ENCODE measurements around the gene CYP2S1.

Gene CYP2S1

DNA sequence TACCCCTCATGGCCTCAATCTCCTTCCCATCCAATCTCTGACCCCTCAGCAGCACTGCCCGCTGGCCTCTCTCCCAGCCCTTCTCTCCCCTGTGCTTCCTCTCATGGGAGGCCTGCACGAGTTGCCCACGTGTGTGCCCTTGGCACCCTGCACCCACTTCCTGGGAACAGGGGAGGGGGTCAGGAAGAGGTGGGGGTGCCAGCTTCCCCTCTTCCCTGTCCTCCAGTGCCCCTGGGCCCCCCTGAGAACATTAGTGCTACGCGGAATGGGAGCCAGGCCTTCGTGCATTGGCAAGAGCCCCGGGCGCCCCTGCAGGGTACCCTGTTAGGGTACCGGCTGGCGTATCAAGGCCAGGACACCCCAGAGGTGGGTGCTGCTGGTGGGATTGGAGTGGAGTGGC lies 45.2 kb downstream of the CYP2S1 start:
- TF ChIP-seq, protein P1, sequence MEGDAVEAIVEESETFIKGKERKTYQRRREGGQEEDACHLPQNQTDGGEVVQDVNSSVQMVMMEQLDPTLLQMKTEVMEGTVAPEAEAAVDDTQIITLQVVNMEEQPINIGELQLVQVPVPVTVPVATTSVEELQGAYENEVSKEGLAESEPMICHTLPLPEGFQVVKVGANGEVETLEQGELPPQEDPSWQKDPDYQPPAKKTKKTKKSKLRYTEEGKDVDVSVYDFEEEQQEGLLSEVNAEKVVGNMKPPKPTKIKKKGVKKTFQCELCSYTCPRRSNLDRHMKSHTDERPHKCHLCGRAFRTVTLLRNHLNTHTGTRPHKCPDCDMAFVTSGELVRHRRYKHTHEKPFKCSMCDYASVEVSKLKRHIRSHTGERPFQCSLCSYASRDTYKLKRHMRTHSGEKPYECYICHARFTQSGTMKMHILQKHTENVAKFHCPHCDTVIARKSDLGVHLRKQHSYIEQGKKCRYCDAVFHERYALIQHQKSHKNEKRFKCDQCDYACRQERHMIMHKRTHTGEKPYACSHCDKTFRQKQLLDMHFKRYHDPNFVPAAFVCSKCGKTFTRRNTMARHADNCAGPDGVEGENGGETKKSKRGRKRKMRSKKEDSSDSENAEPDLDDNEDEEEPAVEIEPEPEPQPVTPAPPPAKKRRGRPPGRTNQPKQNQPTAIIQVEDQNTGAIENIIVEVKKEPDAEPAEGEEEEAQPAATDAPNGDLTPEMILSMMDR (IDR thresholded peaks at IDR 0.05; ENCODE audit: borderline replicate concordance, insufficient read depth, low read depth, low read length) = no peak
- no peak overlapping the region for H3K4me3 ChIP-seq (ENCODE audit: low read depth, low read length)

DNA sequence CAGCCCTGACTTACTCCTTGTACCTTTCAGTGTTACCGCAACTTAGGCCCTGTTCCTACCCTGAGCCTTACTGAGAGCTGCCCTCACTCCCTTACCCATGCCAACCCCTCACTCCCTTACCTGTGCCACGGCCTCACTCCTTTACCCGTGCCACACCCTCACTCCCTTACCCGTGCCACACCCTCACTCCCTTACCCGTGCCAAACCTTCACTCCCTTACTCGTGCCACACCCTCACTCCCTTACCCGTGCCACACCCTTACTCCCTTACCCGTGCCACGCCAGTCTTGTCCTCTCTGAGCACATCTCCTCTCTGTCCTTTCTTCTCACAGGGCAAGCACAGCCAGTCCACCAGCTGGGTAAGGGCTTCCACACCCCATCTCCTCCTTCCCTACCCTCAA lies 46.3 kb downstream of the CYP2S1 start:
- no peak overlapping the region for H3K4me3 ChIP-seq (ENCODE audit: low read depth, low read length)
- TF ChIP-seq, protein P1 (IDR thresholded peaks at IDR 0.05; ENCODE audit: borderline replicate concordance, insufficient read depth, low read depth, low read length) = no peak

DNA sequence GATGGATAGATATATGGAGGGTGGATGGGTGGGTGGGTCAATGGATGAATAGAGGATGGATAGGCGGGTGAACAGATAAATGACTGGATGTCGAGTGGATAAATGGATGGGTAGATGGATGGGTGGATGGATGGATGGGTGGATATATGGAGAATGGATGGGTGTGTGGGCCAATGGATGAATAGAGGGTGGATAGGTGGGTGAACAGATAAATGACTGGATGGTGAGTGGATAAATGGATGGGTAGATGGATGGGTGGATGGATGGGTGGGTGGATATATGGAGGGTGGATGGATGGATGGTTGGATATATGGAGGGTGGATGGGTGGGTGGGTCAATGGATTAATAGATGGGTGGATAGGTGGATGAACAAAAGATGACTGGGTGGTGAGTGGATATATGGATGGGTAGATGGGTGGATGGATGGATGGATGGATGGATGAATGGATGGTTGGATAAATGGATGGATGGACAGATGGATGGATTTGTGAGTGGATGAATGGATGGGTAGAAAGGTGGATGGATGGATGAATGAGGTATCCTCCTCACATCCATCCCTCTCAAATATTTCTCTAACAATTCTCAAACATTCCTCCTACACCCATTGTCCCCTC lies 47.0 kb downstream of the CYP2S1 start:
- H3K4me3 ChIP-seq (ENCODE audit: low read depth, low read length) = no peak overlapping the region
- TF ChIP-seq, protein P1 (IDR thresholded peaks at IDR 0.05; ENCODE audit: borderline replicate concordance, insufficient read depth, low read depth, low read length) = no peak

DNA sequence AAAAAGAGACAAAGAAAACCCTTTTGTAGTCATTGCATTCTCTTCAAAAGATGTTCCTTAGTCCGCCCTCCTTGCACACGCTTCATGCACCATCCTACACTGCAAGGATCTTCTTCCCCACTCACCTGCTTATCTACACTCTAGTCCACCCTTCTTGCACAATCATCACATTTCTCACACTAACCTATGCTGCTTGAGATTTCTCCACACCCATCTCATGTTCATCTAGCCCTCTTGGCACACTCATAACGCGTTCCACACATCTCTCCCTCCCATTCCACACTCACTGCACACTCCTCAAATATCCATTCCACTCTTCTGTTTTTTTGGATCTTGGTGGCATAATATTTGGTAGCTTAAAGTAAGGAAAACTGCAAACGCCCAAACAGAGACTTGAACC lies 48.8 kb downstream of the CYP2S1 start:
- H3K4me3 ChIP-seq (ENCODE audit: low read depth, low read length) = no peak overlapping the region
- TF ChIP-seq, protein P1 (IDR thresholded peaks at IDR 0.05; ENCODE audit: borderline replicate concordance, insufficient read depth, low read depth, low read length) = no peak

DNA sequence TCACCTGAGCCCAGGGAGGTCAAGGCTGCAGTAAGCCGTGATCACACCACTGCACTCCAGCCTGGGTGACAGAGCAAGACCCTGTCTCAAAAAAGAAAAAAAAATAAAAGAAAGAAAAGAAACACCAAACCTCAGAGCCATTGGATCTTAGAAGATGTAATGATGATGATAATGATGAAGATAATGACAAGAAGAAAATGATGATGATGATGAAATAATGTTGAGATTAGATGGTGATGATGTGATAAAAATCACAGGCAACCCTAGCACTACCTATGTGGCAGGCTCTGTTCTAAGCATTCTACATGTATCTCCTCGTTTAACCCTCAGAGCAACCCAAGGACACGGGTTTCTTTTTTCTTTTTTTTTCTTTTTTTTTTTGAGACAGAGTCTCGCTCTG lies 51.1 kb downstream of the CYP2S1 start:
- H3K4me3 ChIP-seq (ENCODE audit: low read depth, low read length) = no peak overlapping the region
- TF ChIP-seq, protein P1 (IDR thresholded peaks at IDR 0.05; ENCODE audit: borderline replicate concordance, insufficient read depth, low read depth, low read length) = no peak

DNA sequence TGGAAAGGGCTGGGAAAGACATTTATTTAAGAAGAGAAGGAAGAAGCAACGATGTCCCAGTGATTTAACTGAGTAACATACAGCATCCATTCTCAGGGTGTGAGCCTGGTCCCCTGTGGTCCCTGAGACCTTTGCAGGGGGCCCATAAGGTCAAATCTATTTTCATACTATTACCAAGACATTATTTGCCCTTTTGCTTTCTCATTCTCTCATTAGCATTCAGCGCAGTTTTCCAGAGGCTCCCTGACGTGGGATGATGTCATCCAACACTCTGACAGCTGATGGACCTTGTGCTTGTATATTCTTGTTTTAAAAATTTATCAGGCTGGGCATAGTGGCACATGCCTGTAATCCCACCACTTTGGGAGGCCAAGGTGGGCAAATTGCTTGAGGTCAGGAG lies 52.8 kb downstream of the CYP2S1 start:
- no peak overlapping the region for H3K4me3 ChIP-seq (ENCODE audit: low read depth, low read length)
- TF ChIP-seq, protein P1 (IDR thresholded peaks at IDR 0.05; ENCODE audit: borderline replicate concordance, insufficient read depth, low read depth, low read length) = no peak

DNA sequence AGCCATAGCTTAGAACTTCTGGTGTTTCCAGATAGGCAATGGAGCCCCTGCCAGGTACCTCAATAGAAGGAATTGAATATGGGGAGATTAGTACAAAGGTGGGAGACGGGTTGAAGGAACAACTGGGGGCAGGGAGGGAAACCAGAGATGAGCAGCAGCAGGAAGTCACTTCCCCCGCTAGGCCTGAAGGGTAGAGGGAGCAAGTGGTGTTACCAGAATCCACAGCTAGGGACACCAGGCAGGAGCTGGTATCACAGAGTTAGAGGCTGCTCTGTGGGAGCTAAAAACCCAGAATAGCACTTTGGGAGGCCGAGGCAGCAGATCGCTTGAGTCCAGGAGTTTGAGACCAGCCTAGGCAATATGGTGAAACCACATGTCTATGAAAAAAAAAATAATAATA lies 55.9 kb downstream of the CYP2S1 start:
- no peak overlapping the region for H3K4me3 ChIP-seq (ENCODE audit: low read depth, low read length)
- TF ChIP-seq, protein P1 (IDR thresholded peaks at IDR 0.05; ENCODE audit: borderline replicate concordance, insufficient read depth, low read depth, low read length) = no peak
